PC-3 (cell line): ENCODE data around the gene KRTAP12-1.

Experiments used
- CTCF ChIP-seq: fragments of 300-600 bp; sonication (generic); conservative IDR thresholded peaks from 2 replicates; pipeline ENCODE4 v1.5.1; 2017; ENCODE audit warnings: antibody characterized with exemption, low read depth, mild to moderate bottlenecking, low read length
- EZH2 ChIP-seq: fragments of 300-600 bp; sonication (generic); IDR thresholded peaks from one replicate; pipeline ENCODE4 v1.6.1; 2017; ENCODE audit warnings: antibody characterized with exemption, mild to moderate bottlenecking, low read length; ENCODE audit not compliant: unreplicated experiment
- EZH2phosphoT487 ChIP-seq: fragments of 300-600 bp; sonication (generic); IDR thresholded peaks from 2 replicates; pipeline ENCODE4 v1.6.1; 2018; ENCODE audit warnings: mild to moderate bottlenecking, antibody characterized with exemption, low read length, borderline replicate concordance

DNA sequence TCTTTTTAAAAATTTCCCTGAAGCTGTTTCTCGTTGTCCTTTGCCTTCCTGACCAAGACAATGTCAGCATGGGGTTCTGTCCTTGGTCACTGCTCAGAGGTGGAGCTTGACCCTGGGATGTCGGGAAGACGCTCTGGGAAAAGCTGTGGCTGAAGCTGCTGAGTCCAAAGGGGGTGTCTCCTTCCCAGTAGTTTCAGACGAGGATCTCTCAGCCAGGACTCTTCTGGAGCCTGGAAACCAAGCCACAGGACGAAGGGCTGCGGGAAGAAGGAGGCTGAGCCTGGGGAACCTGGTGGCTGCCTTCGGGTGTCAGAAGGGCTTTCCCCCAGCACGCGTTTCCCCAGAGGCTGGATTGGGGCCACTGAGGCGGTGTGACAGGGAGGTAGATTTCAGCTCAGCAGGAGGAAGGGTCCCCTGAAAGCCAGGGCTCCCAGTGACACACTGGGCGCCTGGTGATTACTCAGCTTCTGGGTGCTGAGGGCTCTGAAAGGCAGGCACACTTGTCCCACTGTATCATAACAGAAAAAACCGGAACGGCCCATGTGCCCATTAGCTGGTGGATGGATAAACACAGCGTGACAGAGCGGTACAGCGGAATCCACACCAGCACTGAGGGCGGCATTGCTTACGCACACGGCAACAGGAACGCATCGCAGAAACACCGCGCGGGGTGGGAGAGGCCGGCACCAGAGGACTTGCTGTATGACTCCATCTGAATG lies 5.0 kb upstream of the KRTAP12-1 start:
- TF ChIP-seq CTCF = no peak
- no peak for TF ChIP-seq EZH2
- no peak for TF ChIP-seq EZH2phosphoT487
